HFFc6 (cell line): ENCODE measurements around the gene TBX3. TPM values are rescaled to one million over a fixed set of nuclear protein-coding genes. Genes with fewer than 3 reads are reported as not detected.
A peak's percentile ranks its signal among the peaks of the same experiment; 100 is the strongest.

ENCODE experiments used
- DNase-seq: peaks from one replicate; pipeline ENCODE4 v3.0.0-alpha.2; 2018
- H3K27ac Mint-ChIP-seq: 2 replicates; pipeline ENCODE4 v1.8.0; 2020; ENCODE audit warnings: mild to moderate bottlenecking, mixed read lengths
- H3K27me3 Mint-ChIP-seq: 2 replicates; pipeline ENCODE4 v1.8.0; 2021; ENCODE audit warnings: mild to moderate bottlenecking, moderate library complexity, mixed read lengths; ENCODE audit not compliant: insufficient read depth
- H3K36me3 Mint-ChIP-seq: 2 replicates; pipeline ENCODE4 v1.8.0; 2021; ENCODE audit warnings: low read depth, mixed read lengths
- H3K4me1 Mint-ChIP-seq: 2 replicates; pipeline ENCODE4 v1.8.0; 2020; ENCODE audit warnings: low read depth, mixed read lengths
- H3K4me3 Mint-ChIP-seq: 2 replicates; pipeline ENCODE4 v1.8.0; 2020; ENCODE audit warnings: mild to moderate bottlenecking, moderate library complexity, mixed read lengths
- H3K9me3 Mint-ChIP-seq: 2 replicates; pipeline ENCODE4 v1.8.0; 2020; ENCODE audit warnings: mild to moderate bottlenecking, mixed read lengths
- total RNA-seq, 6 experiments: library from RNA; stranded (reverse); fragmentation: NEBNext Ultra II Directional; extraction: Animal tissue kit (Norgen Biotek cat#: 25700); gene quantifications; 2 replicates in 1 of 6; 3 replicates in 5 of 6; pipeline ENCODE4 v1.2.3, GENCODE V29; 2021
- TF ChIP-seq, protein P1 (sequence below): fragments of 200-600 bp; sonication (generic); IDR thresholded peaks from 2 replicates; pipeline ENCODE4 v1.5.0; 2021; ENCODE audit warnings: antibody characterized with exemption, mild to moderate bottlenecking

Gene TBX3
- total RNA-seq, 6 experiments from 2014 or later, result 108 to 145 (median 127) TPM

GRCh38 chr12:114668151-114668885 is 15.7 kb downstream of the TBX3 start:
- peak; percentile 95 for DNase-seq
- Mint-ChIP-seq H3K27ac (peak overlapping the region; percentile 99), H3K4me3 (peak overlapping the region; percentile 99), H3K4me1 (peaks cover 85% of the 10 kb centered on the region), H3K27me3 (peaks cover 28% of the 10 kb centered on the region), H3K9me3 (no peaks in the 10 kb centered on the region), H3K36me3 (peaks cover 37% of the 10 kb centered on the region)
- TF ChIP-seq, protein P1, sequence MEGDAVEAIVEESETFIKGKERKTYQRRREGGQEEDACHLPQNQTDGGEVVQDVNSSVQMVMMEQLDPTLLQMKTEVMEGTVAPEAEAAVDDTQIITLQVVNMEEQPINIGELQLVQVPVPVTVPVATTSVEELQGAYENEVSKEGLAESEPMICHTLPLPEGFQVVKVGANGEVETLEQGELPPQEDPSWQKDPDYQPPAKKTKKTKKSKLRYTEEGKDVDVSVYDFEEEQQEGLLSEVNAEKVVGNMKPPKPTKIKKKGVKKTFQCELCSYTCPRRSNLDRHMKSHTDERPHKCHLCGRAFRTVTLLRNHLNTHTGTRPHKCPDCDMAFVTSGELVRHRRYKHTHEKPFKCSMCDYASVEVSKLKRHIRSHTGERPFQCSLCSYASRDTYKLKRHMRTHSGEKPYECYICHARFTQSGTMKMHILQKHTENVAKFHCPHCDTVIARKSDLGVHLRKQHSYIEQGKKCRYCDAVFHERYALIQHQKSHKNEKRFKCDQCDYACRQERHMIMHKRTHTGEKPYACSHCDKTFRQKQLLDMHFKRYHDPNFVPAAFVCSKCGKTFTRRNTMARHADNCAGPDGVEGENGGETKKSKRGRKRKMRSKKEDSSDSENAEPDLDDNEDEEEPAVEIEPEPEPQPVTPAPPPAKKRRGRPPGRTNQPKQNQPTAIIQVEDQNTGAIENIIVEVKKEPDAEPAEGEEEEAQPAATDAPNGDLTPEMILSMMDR, result peak; percentile 73

- H3K27me3 Mint-ChIP-seq, result peaks cover 24% of the 10 kb centered on the region
- H3K27ac Mint-ChIP-seq, result peak overlapping the region; percentile 99
These were observed 16.3 kb downstream of the TBX3 start for GRCh38 chr12:114667669-114668150.

GRCh38 chr12:114666746-114667668 is 17.0 kb downstream of the TBX3 start:
- Mint-ChIP-seq H3K4me1 (peaks cover 85% of the 10 kb centered on the region), H3K4me3 (peak overlapping the region; percentile 99), H3K36me3 (peaks cover 24% of the 10 kb centered on the region), H3K27ac (peak overlapping the region; percentile 99), H3K27me3 (peaks cover 19% of the 10 kb centered on the region), H3K9me3 (no peaks in the 10 kb centered on the region)
- peak; percentile 77 for DNase-seq
- TF ChIP-seq, protein P1, result no peak

More at GRCh38 chr12:114667669-114668150, 16.3 kb downstream of the TBX3 start:
- TF ChIP-seq, protein P1, result no peak
- Mint-ChIP-seq H3K4me3 (peak overlapping the region; percentile 99), H3K36me3 (peaks cover 31% of the 10 kb centered on the region), H3K9me3 (no peaks in the 10 kb centered on the region), H3K4me1 (peaks cover 85% of the 10 kb centered on the region)
- no peak for DNase-seq

GRCh38 chr12:114665411-114666260 is 18.3 kb downstream of the TBX3 start:
- Mint-ChIP-seq H3K27ac (peak overlapping the region; percentile 99), H3K27me3 (peaks cover 16% of the 10 kb centered on the region), H3K36me3 (peaks cover 11% of the 10 kb centered on the region), H3K4me3 (peak overlapping the region; percentile 89), H3K9me3 (no peaks in the 10 kb centered on the region), H3K4me1 (peaks cover 86% of the 10 kb centered on the region)
- DNase-seq, result no peak
- TF ChIP-seq, protein P1, result no peak
